WTC11 (cell line): ENCODE results near the gene TSC22D4. TPM values are rescaled to one million over a fixed set of nuclear protein-coding genes. Genes with fewer than 3 reads are reported as not detected.

Experiments used
- ATAC-seq: fragments of 200-7000 bp; cut with Tn5 transposase; 2 replicates; pipeline ENCODE4 v1.10.0; 2021; ENCODE audit warnings: mild to moderate bottlenecking, moderate library complexity
- CTCF ChIA-PET: fragments of 300-600 bp; sonication (Branson Sonifier 250); formaldehyde crosslinking; loops from one replicate; lab custom pipeline; 2021; ENCODE audit warnings: antibody characterized with exemption; lab: Charles Lee
- POLR2A ChIA-PET: fragments of 350-600 bp; sonication (Branson Sonifier 250); formaldehyde crosslinking; loops from one replicate; lab custom pipeline; 2021; ENCODE audit warnings: antibody characterized with exemption; lab: Charles Lee
- DNase-seq: peaks from one replicate; pipeline ENCODE4 v3.0.0; 2021; ENCODE audit warnings: low spot score
- H3K27ac Mint-ChIP-seq: 2 replicates; pipeline ENCODE4 v1.8.0; 2021; ENCODE audit warnings: mixed read lengths
- H3K27me3 Mint-ChIP-seq: 2 replicates; pipeline ENCODE4 v1.8.0; 2021; ENCODE audit warnings: low read depth, mild to moderate bottlenecking, moderate library complexity, mixed read lengths
- H3K36me3 Mint-ChIP-seq: 2 replicates; pipeline ENCODE4 v1.8.0; 2021; ENCODE audit warnings: mixed read lengths
- H3K4me1 Mint-ChIP-seq: 2 replicates; pipeline ENCODE4 v1.8.0; 2022; ENCODE audit warnings: mixed read lengths
- H3K4me3 Mint-ChIP-seq: 2 replicates; pipeline ENCODE4 v1.8.0; 2021; ENCODE audit warnings: mild to moderate bottlenecking, moderate library complexity, mixed read lengths
- H3K9me3 Mint-ChIP-seq: 2 replicates; pipeline ENCODE4 v1.8.0; 2021; ENCODE audit warnings: mixed read lengths
- CREM ChIP-seq: sonication (generic); formaldehyde crosslinking; IDR thresholded peaks from 2 replicates; pipeline ENCODE4 v1.8.1; 2022; ENCODE audit warnings: mild to moderate bottlenecking, missing genetic modification reagents, moderate library complexity
- ELF4 ChIP-seq: sonication (generic); formaldehyde crosslinking; IDR thresholded peaks from 2 replicates; pipeline ENCODE4 v1.8.1; 2022; ENCODE audit warnings: low read depth, mild to moderate bottlenecking, moderate library complexity, missing genetic modification reagents
- ERG ChIP-seq: fragments of 250-450 bp; sonication (Bioruptor Pico); IDR thresholded peaks from 2 replicates; pipeline ENCODE4 v1.8.0; 2021; ENCODE audit warnings: mild to moderate bottlenecking
- FOXJ3 ChIP-seq: sonication (generic); formaldehyde crosslinking; IDR thresholded peaks from 2 replicates; pipeline ENCODE4 v1.9.0; 2021; ENCODE audit warnings: missing genetic modification reagents, mild to moderate bottlenecking, borderline replicate concordance
- GRHL2 ChIP-seq: fragments of 250-450 bp; sonication (Bioruptor Pico); IDR thresholded peaks from 2 replicates; pipeline ENCODE4 v1.8.0; 2022; ENCODE audit warnings: mild to moderate bottlenecking, moderate library complexity; ENCODE audit not compliant: insufficient replicate concordance, severe bottlenecking
- HMGA2 ChIP-seq: fragments of 250-450 bp; sonication (Bioruptor Pico); IDR thresholded peaks from 2 replicates; pipeline ENCODE4 v1.4.0; 2021; ENCODE audit warnings: mild to moderate bottlenecking, moderate library complexity
- HMGXB4 ChIP-seq: sonication (generic); formaldehyde crosslinking; IDR thresholded peaks from 2 replicates; pipeline ENCODE4 v1.8.1; 2023; ENCODE audit warnings: mild to moderate bottlenecking, moderate library complexity, missing genetic modification reagents
- MXD4 ChIP-seq: fragments of 250-450 bp; sonication (Bioruptor Pico); IDR thresholded peaks from 2 replicates; pipeline ENCODE4 v1.8.0; 2021; ENCODE audit warnings: mild to moderate bottlenecking, moderate library complexity, borderline replicate concordance
- NFE2L1 ChIP-seq: sonication (generic); formaldehyde crosslinking; IDR thresholded peaks from 2 replicates; pipeline ENCODE4 v1.8.1; 2023; ENCODE audit warnings: missing genetic modification reagents
- NR3C1 ChIP-seq: sonication (generic); formaldehyde crosslinking; conservative IDR thresholded peaks from 2 replicates; pipeline ENCODE4 v1.8.1; 2023; ENCODE audit warnings: low read depth, mild to moderate bottlenecking, missing genetic modification reagents
- RORB ChIP-seq: fragments of 250-450 bp; sonication (Bioruptor Pico); IDR thresholded peaks from 2 replicates; pipeline ENCODE4 v1.9.0; 2021; ENCODE audit warnings: mild to moderate bottlenecking
- SMAD3 ChIP-seq: sonication (generic); formaldehyde crosslinking; IDR thresholded peaks from 2 replicates; pipeline ENCODE4 v1.8.0; 2022; ENCODE audit warnings: missing genetic modification reagents, mild to moderate bottlenecking, borderline replicate concordance
- TCF7 ChIP-seq: sonication (generic); formaldehyde crosslinking; IDR thresholded peaks from 2 replicates; pipeline ENCODE4 v1.8.0; 2022; ENCODE audit warnings: mild to moderate bottlenecking, low read depth, missing genetic modification reagents, moderate library complexity
- TP53 ChIP-seq: sonication (generic); formaldehyde crosslinking; IDR thresholded peaks from 2 replicates; pipeline ENCODE4 v1.8.1; 2023; ENCODE audit warnings: mild to moderate bottlenecking, missing genetic modification reagents
- ZNF232 ChIP-seq: sonication (generic); formaldehyde crosslinking; IDR thresholded peaks from 2 replicates; pipeline ENCODE4 v1.8.0; 2022; ENCODE audit warnings: mild to moderate bottlenecking, missing genetic modification reagents
- ZNF512 ChIP-seq: sonication (generic); formaldehyde crosslinking; IDR thresholded peaks from 2 replicates; pipeline ENCODE4 v1.8.1; 2022; ENCODE audit warnings: missing genetic modification reagents, borderline replicate concordance
- ZNF671 ChIP-seq: fragments of 250-450 bp; sonication (Bioruptor Pico); IDR thresholded peaks from 2 replicates; pipeline ENCODE4 v1.8.0; 2021; ENCODE audit warnings: mild to moderate bottlenecking
- ZSCAN18 ChIP-seq: fragments of 250-450 bp; sonication (Bioruptor Pico); IDR thresholded peaks from 2 replicates; pipeline ENCODE4 v2.1.2; 2022; ENCODE audit warnings: mild to moderate bottlenecking, moderate library complexity
- total RNA-seq: library from RNA; stranded (reverse); gene quantifications from 3 replicates; pipeline ENCODE4 v1.2.3, GENCODE V29; 2021
- TF ChIP-seq, protein P1 (sequence below): fragments of 250-450 bp; sonication (Bioruptor Pico); IDR thresholded peaks from 2 replicates; pipeline ENCODE4 v1.9.0; 2021; ENCODE audit warnings: mild to moderate bottlenecking

The TSC22D4 gene
- total RNA-seq, 1 experiment from 2014 or later = 34.5 TPM

GRCh38 chr7:100434297-100435144 lies 44.5 kb downstream of the TSC22D4 start:
- Mint-ChIP-seq H3K27ac (peak overlapping the region; percentile 93), H3K27me3 (peaks cover 3% of the 10 kb centered on the region; the same call in 1 of the 2 replicates), H3K4me1 (peaks cover 36% of the 10 kb centered on the region), H3K36me3 (peaks cover 28% of the 10 kb centered on the region), H3K9me3 (no peaks in the 10 kb centered on the region), H3K4me3 (peak overlapping the region; percentile 89)
- DNase-seq (no peak), ATAC-seq (no peak)
- 0 out of 2 replicates have a peak, but pooled peaks have one; percentile 29 for TF ChIP-seq ZNF671 (CRISPR knock-in tag)
- TF ChIP-seq GRHL2 (CRISPR knock-in tag) = no peak
- ChIA-PET CTCF (interaction anchor here (1.0 kb wide), 1 partner anchor 45 kb away, joined by 3 read pairs; no protein-coding TSS in a partner anchor), POLR2A (interaction anchor here (0.8 to 3.7 kb wide), 2 partner anchors 16 to 31 kb away, joined by 5 to 13 read pairs; no protein-coding TSS in a partner anchor)

GRCh38 chr7:100433592-100434296 lies 45.3 kb downstream of the TSC22D4 start:
- TF ChIP-seq TP53 (CRISPR knock-in tag) (no peak), NR3C1 (CRISPR knock-in tag) (no peak), TCF7 (no peak), FOXJ3 (no peak), MXD4 (CRISPR knock-in tag) (no peak), ZSCAN18 (CRISPR knock-in tag) (no peak), ELF4 (no peak), HMGXB4 (CRISPR knock-in tag) (no peak), HMGA2 (CRISPR knock-in tag) (no peak), ERG (CRISPR knock-in tag) (no peak), RORB (no peak), CREM (CRISPR knock-in tag) (no peak), SMAD3 (CRISPR knock-in tag) (no peak), ZNF232 (CRISPR knock-in tag) (no peak), NFE2L1 (CRISPR knock-in tag) (no peak), ZNF512 (CRISPR knock-in tag) (no peak)
- TF ChIP-seq, protein P1, sequence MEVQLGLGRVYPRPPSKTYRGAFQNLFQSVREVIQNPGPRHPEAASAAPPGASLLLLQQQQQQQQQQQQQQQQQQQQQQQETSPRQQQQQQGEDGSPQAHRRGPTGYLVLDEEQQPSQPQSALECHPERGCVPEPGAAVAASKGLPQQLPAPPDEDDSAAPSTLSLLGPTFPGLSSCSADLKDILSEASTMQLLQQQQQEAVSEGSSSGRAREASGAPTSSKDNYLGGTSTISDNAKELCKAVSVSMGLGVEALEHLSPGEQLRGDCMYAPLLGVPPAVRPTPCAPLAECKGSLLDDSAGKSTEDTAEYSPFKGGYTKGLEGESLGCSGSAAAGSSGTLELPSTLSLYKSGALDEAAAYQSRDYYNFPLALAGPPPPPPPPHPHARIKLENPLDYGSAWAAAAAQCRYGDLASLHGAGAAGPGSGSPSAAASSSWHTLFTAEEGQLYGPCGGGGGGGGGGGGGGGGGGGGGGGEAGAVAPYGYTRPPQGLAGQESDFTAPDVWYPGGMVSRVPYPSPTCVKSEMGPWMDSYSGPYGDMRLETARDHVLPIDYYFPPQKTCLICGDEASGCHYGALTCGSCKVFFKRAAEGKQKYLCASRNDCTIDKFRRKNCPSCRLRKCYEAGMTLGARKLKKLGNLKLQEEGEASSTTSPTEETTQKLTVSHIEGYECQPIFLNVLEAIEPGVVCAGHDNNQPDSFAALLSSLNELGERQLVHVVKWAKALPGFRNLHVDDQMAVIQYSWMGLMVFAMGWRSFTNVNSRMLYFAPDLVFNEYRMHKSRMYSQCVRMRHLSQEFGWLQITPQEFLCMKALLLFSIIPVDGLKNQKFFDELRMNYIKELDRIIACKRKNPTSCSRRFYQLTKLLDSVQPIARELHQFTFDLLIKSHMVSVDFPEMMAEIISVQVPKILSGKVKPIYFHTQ = no peak
- POLR2A ChIA-PET = interaction anchor here (3.7 kb wide), 1 partner anchor 17 kb away, joined by 13 read pairs; no protein-coding TSS in a partner anchor
- H3K4me1 Mint-ChIP-seq = peaks cover 36% of the 10 kb centered on the region

More at GRCh38 chr7:100433592-100434296, 45.3 kb downstream of the TSC22D4 start:
- CTCF ChIA-PET = interaction anchor here (2.4 kb wide), 1 partner anchor 22 kb away, joined by 14 read pairs; no protein-coding TSS in a partner anchor
- peak overlapping the region; percentile 89; the same call in 1 of the 2 replicates for H3K4me3 Mint-ChIP-seq
- H3K27me3 Mint-ChIP-seq = peaks cover 6% of the 10 kb centered on the region; the same call in 1 of the 2 replicates
- ATAC-seq (no peak), DNase-seq (no peak)
- peak overlapping the region; percentile 93 for H3K27ac Mint-ChIP-seq
- peaks cover 29% of the 10 kb centered on the region for H3K36me3 Mint-ChIP-seq
- no peaks in the 10 kb centered on the region for H3K9me3 Mint-ChIP-seq
